Glutamatergic neuron (in vitro differentiated cells): ENCODE data around the gene SGSM2. TPM values are rescaled to one million over a fixed set of nuclear protein-coding genes. Genes with fewer than 3 reads are reported as not detected.
"Not testable (repeated sequence)": the region's sequence is repeated elsewhere in the genome, so short reads cannot be mapped to it uniquely, and the experiment has no call there.

Experiments
- DNase-seq: peaks from one replicate; pipeline ENCODE4 v3.0.0; 2022
- H3K27ac Mint-ChIP-seq: one replicate; pipeline ENCODE4 v1.8.0; 2020; ENCODE audit warnings: mild to moderate bottlenecking, mixed read lengths, inconsistent platforms; ENCODE audit not compliant: unreplicated experiment
- H3K27me3 Mint-ChIP-seq: one replicate; pipeline ENCODE4 v1.8.0; 2020; ENCODE audit warnings: mild to moderate bottlenecking, moderate library complexity, mixed read lengths, inconsistent platforms; ENCODE audit not compliant: unreplicated experiment
- H3K36me3 Mint-ChIP-seq: one replicate; pipeline ENCODE4 v1.8.0; 2020; ENCODE audit warnings: mild to moderate bottlenecking, mixed read lengths, inconsistent platforms; ENCODE audit not compliant: unreplicated experiment
- H3K4me1 Mint-ChIP-seq: one replicate; pipeline ENCODE4 v1.8.0; 2020; ENCODE audit warnings: mild to moderate bottlenecking, low read depth, mixed read lengths, inconsistent platforms; ENCODE audit not compliant: unreplicated experiment
- H3K4me3 Mint-ChIP-seq: one replicate; pipeline ENCODE4 v1.8.0; 2020; ENCODE audit warnings: mild to moderate bottlenecking, mixed read lengths, inconsistent platforms; ENCODE audit not compliant: unreplicated experiment
- H3K9me3 Mint-ChIP-seq: one replicate; pipeline ENCODE4 v1.8.0; 2020; ENCODE audit warnings: mild to moderate bottlenecking, moderate library complexity, mixed read lengths, inconsistent platforms; ENCODE audit not compliant: unreplicated experiment
- total RNA-seq: library from RNA; stranded (reverse); fragmentation: NEBNext Ultra II Directional; extraction: Animal tissue kit (Norgen Biotek cat#: 25700); gene quantifications from one replicate; pipeline ENCODE4 v1.2.1, GENCODE V29; 2021; ENCODE audit not compliant: unreplicated experiment
- TF ChIP-seq, protein P1 (sequence below): fragments of 200-600 bp; sonication (generic); IDR thresholded peaks from one replicate; pipeline ENCODE4 v1.5.0; 2021; ENCODE audit not compliant: partially characterized antibody, unreplicated experiment

SGSM2 gene
- total RNA-seq, 1 donor from 2014 or later = 111 TPM

DNA sequence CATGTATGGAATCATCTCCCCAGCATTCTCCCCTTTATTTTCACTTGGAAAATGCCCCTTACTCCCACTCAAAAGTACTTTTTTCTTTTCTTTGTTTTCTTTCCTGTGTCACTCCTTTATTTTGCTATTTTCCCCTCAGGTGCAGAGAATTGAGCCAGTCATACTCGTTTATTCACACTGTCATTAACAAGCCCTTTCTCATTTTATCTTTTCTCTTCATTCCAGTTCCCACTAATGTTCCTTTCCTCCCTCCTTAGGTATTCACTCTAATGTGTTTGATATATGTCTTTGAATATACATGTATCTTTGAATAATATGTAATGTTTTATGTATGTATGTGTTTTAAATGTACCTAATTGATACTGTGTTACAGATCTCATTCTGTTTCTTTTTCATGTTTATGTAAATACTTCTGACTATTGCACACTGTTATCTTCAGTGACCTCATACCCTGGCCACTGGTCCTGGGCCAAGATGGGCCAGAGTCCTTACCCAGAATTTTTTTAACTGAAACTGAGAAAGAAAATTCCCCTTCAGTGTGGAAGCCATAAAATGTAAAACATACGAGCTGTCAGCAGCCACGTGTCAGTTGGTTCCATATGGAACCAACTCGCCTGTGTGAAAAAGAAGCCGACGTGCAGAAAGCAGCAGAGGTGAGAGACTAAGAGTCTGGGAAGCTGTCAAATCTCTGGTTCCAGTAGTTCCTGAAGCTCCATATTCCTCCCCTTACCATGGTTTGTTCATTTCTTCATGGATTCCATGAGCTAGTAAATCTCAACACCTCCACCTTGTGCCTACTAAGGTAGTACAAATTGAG, 27.8 kb upstream of the SGSM2 start:
- no peak overlapping the region for H3K27ac Mint-ChIP-seq

GRCh38 chr17:2312736-2313135, 24.6 kb upstream of the SGSM2 start:
- H3K4me3 Mint-ChIP-seq = no peak overlapping the region
- no peaks in the 10 kb centered on the region for H3K36me3 Mint-ChIP-seq
- no peaks in the 10 kb centered on the region for H3K27me3 Mint-ChIP-seq
- H3K27ac Mint-ChIP-seq = no peak overlapping the region
- peaks cover 2% of the 10 kb centered on the region for H3K4me1 Mint-ChIP-seq
- H3K9me3 Mint-ChIP-seq = no peaks in the 10 kb centered on the region
- TF ChIP-seq, protein P1, sequence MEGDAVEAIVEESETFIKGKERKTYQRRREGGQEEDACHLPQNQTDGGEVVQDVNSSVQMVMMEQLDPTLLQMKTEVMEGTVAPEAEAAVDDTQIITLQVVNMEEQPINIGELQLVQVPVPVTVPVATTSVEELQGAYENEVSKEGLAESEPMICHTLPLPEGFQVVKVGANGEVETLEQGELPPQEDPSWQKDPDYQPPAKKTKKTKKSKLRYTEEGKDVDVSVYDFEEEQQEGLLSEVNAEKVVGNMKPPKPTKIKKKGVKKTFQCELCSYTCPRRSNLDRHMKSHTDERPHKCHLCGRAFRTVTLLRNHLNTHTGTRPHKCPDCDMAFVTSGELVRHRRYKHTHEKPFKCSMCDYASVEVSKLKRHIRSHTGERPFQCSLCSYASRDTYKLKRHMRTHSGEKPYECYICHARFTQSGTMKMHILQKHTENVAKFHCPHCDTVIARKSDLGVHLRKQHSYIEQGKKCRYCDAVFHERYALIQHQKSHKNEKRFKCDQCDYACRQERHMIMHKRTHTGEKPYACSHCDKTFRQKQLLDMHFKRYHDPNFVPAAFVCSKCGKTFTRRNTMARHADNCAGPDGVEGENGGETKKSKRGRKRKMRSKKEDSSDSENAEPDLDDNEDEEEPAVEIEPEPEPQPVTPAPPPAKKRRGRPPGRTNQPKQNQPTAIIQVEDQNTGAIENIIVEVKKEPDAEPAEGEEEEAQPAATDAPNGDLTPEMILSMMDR = no peak
- no peak for DNase-seq

More for the DNA sequence above, 27.8 kb upstream of the SGSM2 start:
- Mint-ChIP-seq H3K4me1 (peaks cover 2% of the 10 kb centered on the region), H3K9me3 (peaks cover 2% of the 10 kb centered on the region), H3K27me3 (peaks cover 3% of the 10 kb centered on the region), H3K4me3 (no peak overlapping the region), H3K36me3 (no peaks in the 10 kb centered on the region)
- no peak for DNase-seq
- TF ChIP-seq, protein P1 = no peak

GRCh38 chr17:2316916-2317205, 20.4 kb upstream of the SGSM2 start:
- H3K9me3 Mint-ChIP-seq = not testable (repeated sequence)

DNA sequence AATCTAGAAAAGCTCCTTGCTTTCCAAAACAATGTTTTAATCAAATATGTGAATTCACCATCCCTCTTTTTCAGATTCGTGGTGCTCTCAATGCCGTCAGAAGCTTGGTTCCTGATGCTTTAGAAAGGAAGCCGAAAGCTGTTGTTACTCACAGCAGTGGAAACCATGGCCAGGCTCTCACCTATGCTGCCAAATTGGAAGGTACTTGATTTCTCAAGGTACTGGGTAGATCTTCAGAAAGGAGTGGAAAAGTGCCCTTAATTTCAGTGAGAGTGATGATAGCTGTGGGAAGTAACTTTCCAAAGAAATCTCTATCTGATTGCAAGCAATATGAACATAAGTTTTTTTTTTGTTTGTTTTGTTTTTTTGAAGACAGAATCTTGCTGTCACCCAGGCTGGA, 19.5 kb upstream of the SGSM2 start:
- no peaks in the 10 kb centered on the region for H3K9me3 Mint-ChIP-seq
- no peaks in the 10 kb centered on the region for H3K4me1 Mint-ChIP-seq
- no peaks in the 10 kb centered on the region for H3K36me3 Mint-ChIP-seq
- H3K4me3 Mint-ChIP-seq = no peak overlapping the region
- TF ChIP-seq, protein P1 = no peak
- no peak for DNase-seq
- no peak overlapping the region for H3K27ac Mint-ChIP-seq
- no peaks in the 10 kb centered on the region for H3K27me3 Mint-ChIP-seq

More at GRCh38 chr17:2316916-2317205, 20.4 kb upstream of the SGSM2 start:
- H3K27ac Mint-ChIP-seq, H3K36me3 Mint-ChIP-seq, H3K27me3 Mint-ChIP-seq, H3K4me3 Mint-ChIP-seq, DNase-seq, H3K4me1 Mint-ChIP-seq: not testable (repeated sequence)

DNA sequence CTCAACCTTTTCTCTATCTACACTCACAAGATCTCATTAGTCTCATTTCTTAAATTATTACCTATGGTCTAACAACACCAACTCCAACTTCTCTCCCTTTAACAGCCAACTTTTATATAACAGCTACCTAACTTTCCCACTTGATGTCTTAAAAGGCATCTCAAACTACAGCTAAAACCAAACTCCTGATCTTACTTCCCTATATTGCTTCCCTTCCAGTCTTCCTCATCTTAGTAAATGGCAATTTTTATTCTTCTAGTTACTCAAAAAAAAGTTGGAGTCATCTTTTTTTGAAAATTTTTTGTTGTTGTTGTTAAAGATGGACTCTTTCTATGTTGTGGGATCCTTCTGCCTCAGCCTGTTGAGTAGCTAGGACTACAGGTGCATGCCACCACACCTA, 18.2 kb upstream of the SGSM2 start:
- TF ChIP-seq, protein P1 = no peak
- Mint-ChIP-seq H3K27ac (no peak overlapping the region), H3K4me3 (no peak overlapping the region), H3K36me3 (no peaks in the 10 kb centered on the region), H3K27me3 (no peaks in the 10 kb centered on the region), H3K9me3 (no peaks in the 10 kb centered on the region), H3K4me1 (no peaks in the 10 kb centered on the region)
- no peak for DNase-seq
